ENCODE measurements around the gene DISP1. TPM values are rescaled to one million over a fixed set of nuclear protein-coding genes. Genes with fewer than 3 reads are reported as not detected.

DISP1 gene
- 12.2 TPM for total RNA-seq

- peak; percentile 68 for DNase-seq
Measured at GRCh38 chr1:222814536-222815439, at the start of gene DISP1. Gene DISP1, plus strand, starts transcription at chr1:222815039. Its CDS starts 127,785 bp downstream, at chr1:222942824.

GRCh38 chr1:222767152-222767571, 47.7 kb upstream of the DISP1 start:
- no peak for DNase-seq

GRCh38 chr1:222768592-222768991, 46.2 kb upstream of the DISP1 start:
- DNase-seq = no peak

- no peak for DNase-seq
Measured at GRCh38 chr1:222769181-222769580, 45.7 kb upstream of the DISP1 start.

GRCh38 chr1:222769971-222770620, 44.7 kb upstream of the DISP1 start:
- no peak for DNase-seq

GRCh38 chr1:222772996-222773379, 41.9 kb upstream of the DISP1 start:
- no peak for DNase-seq

GRCh38 chr1:222777463-222777862, 37.4 kb upstream of the DISP1 start:
- DNase-seq = no peak

GRCh38 chr1:222777977-222778376, 36.9 kb upstream of the DISP1 start:
- DNase-seq = no peak

- no peak for DNase-seq
Measured at GRCh38 chr1:222781251-222781650, 33.6 kb upstream of the DISP1 start.

GRCh38 chr1:222783051-222783450, 31.8 kb upstream of the DISP1 start:
- DNase-seq = no peak

GRCh38 chr1:222784371-222784770, 30.5 kb upstream of the DISP1 start:
- no peak for DNase-seq

GRCh38 chr1:222784916-222785315, 29.9 kb upstream of the DISP1 start:
- no peak for DNase-seq

- DNase-seq = no peak
Measured at GRCh38 chr1:222785529-222785928, 29.3 kb upstream of the DISP1 start.

GRCh38 chr1:222786121-222786520, 28.7 kb upstream of the DISP1 start:
- no peak for DNase-seq

- DNase-seq = no peak
Measured at GRCh38 chr1:222787729-222788128, 27.1 kb upstream of the DISP1 start.

- DNase-seq = no peak
Measured at GRCh38 chr1:222788402-222789156, 26.3 kb upstream of the DISP1 start.

GRCh38 chr1:222790115-222790514, 24.7 kb upstream of the DISP1 start:
- DNase-seq = no peak

- DNase-seq = no peak
Measured at GRCh38 chr1:222790520-222790919, 24.3 kb upstream of the DISP1 start.

- no peak for DNase-seq
Measured at GRCh38 chr1:222791006-222791710, 23.7 kb upstream of the DISP1 start.

- DNase-seq = no peak
Measured at GRCh38 chr1:222792744-222793143, 22.1 kb upstream of the DISP1 start.

GRCh38 chr1:222794656-222795474, 20.0 kb upstream of the DISP1 start:
- no peak for DNase-seq
